DOHH2 (cell line): Measurements from ENCODE around the gene MACROD2.

Experiments
- H3F3A ChIP-seq: fragments of 200-600 bp; sonication (generic), shearing (Covaris generic); 2 replicates; pipeline ENCODE4 v1.6.0; 2016; ENCODE audit warnings: antibody characterized with exemption, mild to moderate bottlenecking; ENCODE audit not compliant: control insufficient read depth, insufficient read depth
- H3K27ac ChIP-seq: fragments of 200-600 bp; sonication (generic); 2 replicates; pipeline ENCODE4 v1.5.1; 2014; ENCODE audit warnings: low read depth, mild to moderate bottlenecking, low read length, moderate library complexity
- H3K27me3 ChIP-seq: fragments of 200-600 bp; sonication (generic); 2 replicates; pipeline ENCODE4 v1.6.1; 2014; ENCODE audit warnings: mild to moderate bottlenecking, low read length, mixed read lengths; ENCODE audit not compliant: control insufficient read depth
- H3K36me3 ChIP-seq: fragments of 200-600 bp; sonication (generic); 2 replicates; pipeline ENCODE4 v1.6.1; 2014; ENCODE audit warnings: mild to moderate bottlenecking, low read length, moderate library complexity, mixed read lengths; ENCODE audit not compliant: control insufficient read depth
- H3K4me1 ChIP-seq: fragments of 200-600 bp; sonication (generic); 2 replicates; pipeline ENCODE4 v1.6.1; 2014; ENCODE audit warnings: mild to moderate bottlenecking, low read length, mixed read lengths; ENCODE audit not compliant: control insufficient read depth
- H3K4me2 ChIP-seq: fragments of 200-600 bp; sonication (generic); 2 replicates; pipeline ENCODE4 v1.6.0; 2014; ENCODE audit warnings: mild to moderate bottlenecking, low read length, moderate library complexity
- H3K4me3 ChIP-seq: fragments of 200-600 bp; sonication (generic); 2 replicates; pipeline ENCODE4 v1.5.1; 2014; ENCODE audit warnings: mild to moderate bottlenecking, low read length, mixed read lengths
- H3K79me2 ChIP-seq: fragments of 200-600 bp; sonication (generic); 2 replicates; pipeline ENCODE4 v1.6.1; 2014; ENCODE audit warnings: mild to moderate bottlenecking, low read length, mixed read lengths; ENCODE audit not compliant: control insufficient read depth
- H3K9me2 ChIP-seq: fragments of 200-600 bp; sonication (generic); replicated peaks from 2 replicates; pipeline ENCODE4 v1.6.1; 2014; ENCODE audit warnings: mild to moderate bottlenecking, low read length, mixed read lengths; ENCODE audit not compliant: control insufficient read depth
- H3K9me3 ChIP-seq: fragments of 200-600 bp; sonication (generic); 2 replicates; pipeline ENCODE4 v1.6.1; 2014; ENCODE audit warnings: antibody characterized with exemption, low read length, mixed read lengths; ENCODE audit not compliant: control insufficient read depth, insufficient read depth
- H4K20me1 ChIP-seq: fragments of 200-600 bp; sonication (generic); 2 replicates; pipeline ENCODE4 v1.6.0; 2014; ENCODE audit warnings: low read depth, mild to moderate bottlenecking, antibody characterized with exemption, low read length, moderate library complexity; ENCODE audit not compliant: control insufficient read depth, insufficient read depth
- CTCF ChIP-seq: fragments of 200-600 bp; sonication (generic); IDR thresholded peaks from one replicate; pipeline ENCODE4 v1.5.1; 2014; ENCODE audit warnings: antibody characterized with exemption, mild to moderate bottlenecking, low read depth, low read length; ENCODE audit not compliant: poor library complexity, severe bottlenecking
- EZH2phosphoT487 ChIP-seq: fragments of 200-600 bp; sonication (generic); IDR thresholded peaks from 2 replicates; pipeline ENCODE4 v1.6.1; 2017; ENCODE audit warnings: borderline replicate concordance, mild to moderate bottlenecking, antibody characterized with exemption, low read length, moderate library complexity, mixed read lengths

The MACROD2 gene

GRCh38 chr20:14553774-14554534 is 558.6 kb downstream of the MACROD2 start:
- no peaks in the 10 kb centered on the region for H3F3A ChIP-seq
- no peak for TF ChIP-seq CTCF
- TF ChIP-seq EZH2phosphoT487, result no peak
- no peak overlapping the region for H3K4me2 ChIP-seq
- no peaks in the 10 kb centered on the region for H3K27me3 ChIP-seq
- H3K4me1 ChIP-seq, result no peaks in the 10 kb centered on the region
- H3K9me3 ChIP-seq, result no peaks in the 10 kb centered on the region
- H4K20me1 ChIP-seq, result no peaks in the 10 kb centered on the region
- no peak overlapping the region for H3K4me3 ChIP-seq
- H3K36me3 ChIP-seq, result no peaks in the 10 kb centered on the region
- no peaks in the 10 kb centered on the region for H3K9me2 ChIP-seq
- no peaks in the 10 kb centered on the region for H3K79me2 ChIP-seq
- H3K27ac ChIP-seq, result no peak overlapping the region

GRCh38 chr20:14555676-14556075 is 560.4 kb downstream of the MACROD2 start:
- no peaks in the 10 kb centered on the region for H3K9me2 ChIP-seq

GRCh38 chr20:14556206-14556605 is 560.9 kb downstream of the MACROD2 start:
- H3K36me3 ChIP-seq, result no peaks in the 10 kb centered on the region
- H3K27ac ChIP-seq, result no peak overlapping the region
- no peaks in the 10 kb centered on the region for H3K9me2 ChIP-seq
- H4K20me1 ChIP-seq, result no peaks in the 10 kb centered on the region
- no peak overlapping the region for H3K4me2 ChIP-seq
- no peaks in the 10 kb centered on the region for H3K4me1 ChIP-seq
- no peak overlapping the region for H3K4me3 ChIP-seq
- no peaks in the 10 kb centered on the region for H3K79me2 ChIP-seq
- H3K9me3 ChIP-seq, result no peaks in the 10 kb centered on the region
- no peaks in the 10 kb centered on the region for H3F3A ChIP-seq
- TF ChIP-seq CTCF, result no peak
- TF ChIP-seq EZH2phosphoT487, result no peak
- H3K27me3 ChIP-seq, result no peaks in the 10 kb centered on the region

More at GRCh38 chr20:14555676-14556075, 560.4 kb downstream of the MACROD2 start:
- Histone ChIP-seq H3K4me1 (no peaks in the 10 kb centered on the region), H3K4me3 (no peak overlapping the region), H3K4me2 (no peak overlapping the region), H3K27me3 (no peaks in the 10 kb centered on the region), H3F3A (no peaks in the 10 kb centered on the region), H3K36me3 (no peaks in the 10 kb centered on the region), H3K9me3 (no peaks in the 10 kb centered on the region), H3K79me2 (no peaks in the 10 kb centered on the region), H4K20me1 (no peaks in the 10 kb centered on the region), H3K27ac (no peak overlapping the region)
- TF ChIP-seq CTCF, result no peak
- TF ChIP-seq EZH2phosphoT487, result no peak

GRCh38 chr20:14559612-14560011 is 564.3 kb downstream of the MACROD2 start:
- H3K4me3 ChIP-seq, result no peak overlapping the region
- TF ChIP-seq EZH2phosphoT487 (no peak), CTCF (no peak)
- no peaks in the 10 kb centered on the region for H3K9me3 ChIP-seq
- H4K20me1 ChIP-seq, result no peaks in the 10 kb centered on the region
- H3F3A ChIP-seq, result no peaks in the 10 kb centered on the region
- H3K79me2 ChIP-seq, result no peaks in the 10 kb centered on the region
- no peak overlapping the region for H3K27ac ChIP-seq
- H3K27me3 ChIP-seq, result no peaks in the 10 kb centered on the region
- H3K4me2 ChIP-seq, result no peak overlapping the region
- H3K9me2 ChIP-seq, result no peaks in the 10 kb centered on the region
- no peaks in the 10 kb centered on the region for H3K4me1 ChIP-seq
- no peaks in the 10 kb centered on the region for H3K36me3 ChIP-seq
